ENCODE results near the gene CHID1. TPM values are rescaled to one million over a fixed set of nuclear protein-coding genes. Genes with fewer than 3 reads are reported as not detected.

The CHID1 gene
- total and polyA plus RNA-seq, 2 experiments from 2014 or later: 72.3 to 202 TPM

DNA sequence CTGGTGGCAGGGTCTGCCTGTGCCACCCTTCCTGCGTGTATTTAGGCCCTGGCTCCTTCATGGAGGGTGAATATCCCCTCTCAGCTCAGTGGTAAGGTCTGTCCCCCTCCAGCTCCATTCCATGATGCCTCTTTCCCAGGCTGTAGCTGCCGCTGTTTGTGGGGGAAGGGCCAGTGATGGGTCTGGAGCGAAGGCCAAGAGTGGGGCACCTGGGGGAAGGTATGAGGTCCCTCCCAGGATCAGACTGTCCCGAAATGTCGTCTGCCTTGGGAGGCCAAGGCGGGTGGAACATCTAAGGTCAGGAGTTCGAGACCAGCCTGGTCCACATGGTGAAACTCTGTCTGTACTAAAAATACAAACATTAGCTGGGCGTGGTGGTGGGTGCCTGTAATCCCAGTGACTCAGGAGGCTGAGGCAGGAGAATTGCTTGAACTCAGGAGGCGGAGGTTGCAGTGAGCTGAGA, 76.7 kb downstream of the CHID1 start:
- WGBS, 2 experiments (ENCODE audit: low coverage in 1 of 2, low lambda C conversion rate in 2 of 2, missing lambda C conversion rate in 2 of 2): 2 to 5% methylated on average over 8 to 9 of the region's 9 CpGs
- H3K79me2 ChIP-seq (ENCODE audit: insufficient read depth): peaks cover 45% of the 10 kb centered on the region
- H3K9me2 ChIP-seq (ENCODE audit: insufficient read depth): no peaks in the 10 kb centered on the region
- TF ChIP-seq EZH2 (IDR thresholded peaks at IDR 0.05; ENCODE audit: insufficient read depth, poor library complexity, severe bottlenecking) (no peak), EZH2phosphoT487 (IDR thresholded peaks at IDR 0.05; ENCODE audit: insufficient read depth, low read depth) (no peak)
- peak overlapping the region; percentile 81 for H3K4me2 ChIP-seq (ENCODE audit: unreplicated experiment)
- peaks cover 14% of the 10 kb centered on the region; the same call in 1 of the 2 replicates for H3K4me1 ChIP-seq (ENCODE audit: insufficient read depth)
- peak overlapping the region; percentile 92 for H3K4me3 ChIP-seq
- H3F3A ChIP-seq (ENCODE audit: insufficient read depth): peaks cover 8% of the 10 kb centered on the region; the same call in 1 of the 2 replicates
- H3K9me3 ChIP-seq (ENCODE audit: low read depth): no peaks in the 10 kb centered on the region
- no peak overlapping the region for H2AFZ ChIP-seq
- H4K20me1 ChIP-seq (ENCODE audit: insufficient read depth): no peaks in the 10 kb centered on the region
- H3K27me3 ChIP-seq (replicated peaks; ENCODE audit: insufficient read depth): no peaks in the 10 kb centered on the region
- H3K9ac ChIP-seq: peak overlapping the region; percentile 97
- in situ Hi-C loops (cut with MboI): no loop called here
- DNase-seq: peak; percentile 62
- H3K36me3 ChIP-seq (ENCODE audit: low read depth): peaks cover 3% of the 10 kb centered on the region; the same call in 1 of the 2 replicates
- peak overlapping the region; percentile 98 for H3K27ac ChIP-seq

DNA sequence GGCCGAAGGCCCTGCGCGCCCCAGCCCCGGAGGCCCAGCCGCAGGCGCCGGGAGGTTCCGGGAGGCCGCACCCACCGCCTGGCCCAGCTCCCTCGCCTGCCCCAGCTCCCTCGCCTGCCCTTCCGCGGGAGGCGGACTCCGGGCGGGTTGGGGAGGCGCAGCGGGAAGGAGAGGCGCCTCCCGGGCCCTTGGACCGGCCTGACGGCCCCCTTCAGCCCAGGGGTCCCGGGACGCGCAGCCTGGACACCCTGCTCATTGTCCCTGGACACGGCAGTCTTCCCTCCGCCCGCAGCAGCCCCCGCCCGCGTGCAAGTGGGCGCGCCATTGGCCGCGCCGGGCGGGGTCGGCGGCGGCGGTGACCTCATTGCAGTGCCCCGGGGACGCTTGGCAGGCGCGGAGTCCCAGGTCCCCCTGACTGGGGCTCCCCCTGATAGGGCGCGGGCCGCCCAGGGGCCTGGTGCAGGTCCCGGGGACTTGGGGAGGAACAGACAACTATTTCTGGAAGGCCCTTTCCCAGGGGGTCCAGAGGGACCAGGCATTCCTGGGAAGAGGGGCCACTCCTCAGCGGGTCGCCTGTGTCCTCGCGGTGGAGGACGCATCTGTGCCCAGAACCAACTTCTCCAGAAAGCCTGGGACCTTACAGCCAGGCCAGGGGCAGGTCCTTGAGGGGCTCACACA, 77.4 kb downstream of the CHID1 start:
- Histone ChIP-seq H3K4me2 (ENCODE audit: unreplicated experiment) (peak overlapping the region; percentile 81), H3K27ac (peak overlapping the region; percentile 98), H3K79me2 (ENCODE audit: insufficient read depth) (peaks cover 44% of the 10 kb centered on the region), H4K20me1 (ENCODE audit: insufficient read depth) (no peaks in the 10 kb centered on the region), H3K4me1 (ENCODE audit: insufficient read depth) (peaks cover 14% of the 10 kb centered on the region; the same call in 1 of the 2 replicates), H3K9ac (peak overlapping the region; percentile 97), H3K4me3 (peak overlapping the region; percentile 92), H3K36me3 (ENCODE audit: low read depth) (no peaks in the 10 kb centered on the region), H3K27me3 (replicated peaks; ENCODE audit: insufficient read depth) (no peaks in the 10 kb centered on the region), H3K9me3 (ENCODE audit: low read depth) (no peaks in the 10 kb centered on the region), H2AFZ (no peak overlapping the region), H3F3A (ENCODE audit: insufficient read depth) (peaks cover 8% of the 10 kb centered on the region; the same call in 1 of the 2 replicates), H3K9me2 (ENCODE audit: insufficient read depth) (no peaks in the 10 kb centered on the region)
- WGBS, 2 experiments (ENCODE audit: low coverage in 1 of 2, low lambda C conversion rate in 2 of 2, missing lambda C conversion rate in 2 of 2): 1% methylated on average over 25 to 32 of the region's 55 CpGs
- in situ Hi-C loops (cut with MboI): no loop called here
- TF ChIP-seq EZH2 (IDR thresholded peaks at IDR 0.05; ENCODE audit: insufficient read depth, poor library complexity, severe bottlenecking): no peak
- TF ChIP-seq EZH2phosphoT487 (IDR thresholded peaks at IDR 0.05; ENCODE audit: insufficient read depth, low read depth): no peak
- DNase-seq: peak; percentile 85

DNA sequence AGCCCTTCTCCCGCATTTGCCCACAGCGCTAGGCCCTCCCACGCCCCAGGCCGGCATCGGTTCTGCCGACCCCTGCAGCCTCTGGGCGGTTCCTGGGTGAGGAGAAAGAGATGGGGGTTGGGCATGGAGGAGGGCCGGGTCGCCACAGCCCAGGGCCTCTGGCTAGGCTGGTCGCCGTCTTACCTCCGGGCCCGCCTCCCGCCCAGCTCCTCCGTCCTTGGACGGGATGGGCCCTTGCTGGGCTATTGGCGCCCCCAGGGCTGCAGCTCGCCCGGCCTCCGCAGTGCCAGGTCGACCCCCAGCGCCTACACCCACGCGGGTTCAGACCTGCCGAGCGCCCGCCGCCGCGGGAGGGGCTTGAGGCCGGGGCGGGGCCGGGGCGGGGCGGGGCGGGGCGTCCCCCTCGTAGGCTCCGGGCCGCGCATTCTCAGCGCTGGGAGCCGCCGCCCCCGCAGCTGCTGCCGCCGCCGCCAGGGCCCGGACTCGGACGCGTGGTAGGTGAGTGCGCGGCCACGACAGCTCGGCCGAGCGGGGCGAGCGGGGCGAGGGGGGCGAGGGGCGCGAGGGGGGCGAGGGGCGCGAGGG, 78.0 kb downstream of the CHID1 start, which contains the start of gene CD151:
TSS of gene CD151 (plus strand) at position 424 of the 585 bp plus-strand sequence. CDS start 3,118 bp downstream, outside the sequence.
- peak within 1 kb of the TSS; percentile 81 for H3K4me2 ChIP-seq (ENCODE audit: unreplicated experiment)
- no peaks in the 10 kb centered on the region for H3K9me3 ChIP-seq (ENCODE audit: low read depth)
- peaks cover 8% of the 10 kb centered on the region; the same call in 1 of the 2 replicates for H3F3A ChIP-seq (ENCODE audit: insufficient read depth)
- peaks cover 14% of the 10 kb centered on the region; the same call in 1 of the 2 replicates for H3K4me1 ChIP-seq (ENCODE audit: insufficient read depth)
- 3% methylated on average over 18 to 58 of the region's 67 CpGs for WGBS, 2 experiments (ENCODE audit: low coverage in 1 of 2, low lambda C conversion rate in 2 of 2, missing lambda C conversion rate in 2 of 2)
- no peaks in the 10 kb centered on the region for H3K27me3 ChIP-seq (replicated peaks; ENCODE audit: insufficient read depth)
- in situ Hi-C loops (cut with MboI): no loop called here
- peak within 1 kb of the TSS; percentile 92 for H3K4me3 ChIP-seq
- no peaks in the 10 kb centered on the region for H4K20me1 ChIP-seq (ENCODE audit: insufficient read depth)
- H2AFZ ChIP-seq: peak within 1 kb of the TSS; percentile 43; the same call in 1 of the 2 replicates
- H3K9me2 ChIP-seq (ENCODE audit: insufficient read depth): no peaks in the 10 kb centered on the region
- peaks cover 42% of the 10 kb centered on the region for H3K79me2 ChIP-seq (ENCODE audit: insufficient read depth)
- H3K27ac ChIP-seq: peak within 1 kb of the TSS; percentile 98
- H3K36me3 ChIP-seq (ENCODE audit: low read depth): no peaks in the 10 kb centered on the region
- peak within 1 kb of the TSS; percentile 97 for H3K9ac ChIP-seq
- no peak for TF ChIP-seq EZH2 (IDR thresholded peaks at IDR 0.05; ENCODE audit: insufficient read depth, poor library complexity, severe bottlenecking)
- TF ChIP-seq EZH2phosphoT487 (IDR thresholded peaks at IDR 0.05; ENCODE audit: insufficient read depth, low read depth): no peak
- peak; percentile 90 for DNase-seq

DNA sequence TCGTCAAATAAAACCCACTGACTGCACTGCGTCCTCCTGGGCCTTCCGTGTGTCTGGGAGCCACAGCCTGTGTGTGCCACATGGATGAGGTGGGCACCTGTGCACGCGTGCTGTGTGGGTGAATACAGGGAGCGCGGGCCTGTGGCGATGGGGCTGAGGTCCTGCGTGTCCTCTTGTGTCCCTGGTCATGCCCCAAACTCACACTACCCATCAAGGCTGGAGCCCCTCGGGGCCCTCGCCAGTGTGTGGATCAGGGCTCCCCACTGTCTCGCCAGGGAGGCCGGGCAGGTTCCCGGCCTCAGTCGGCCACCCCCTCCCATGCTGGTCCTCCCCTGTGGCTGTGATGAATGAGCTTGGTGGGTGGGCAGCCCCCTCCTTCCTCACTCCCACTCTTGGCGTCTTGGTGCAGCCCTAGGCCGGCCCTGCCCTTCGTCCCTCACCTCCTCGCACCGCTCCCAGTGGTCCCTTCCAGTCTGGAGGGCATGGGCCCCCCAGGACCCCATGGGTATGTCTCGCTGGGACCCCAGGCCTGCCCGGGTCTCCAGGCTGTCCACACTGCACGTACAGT, 78.6 kb downstream of the CHID1 start:
- H3K9me3 ChIP-seq (ENCODE audit: low read depth): no peaks in the 10 kb centered on the region
- peaks cover 7% of the 10 kb centered on the region; the same call in 1 of the 2 replicates for H3F3A ChIP-seq (ENCODE audit: insufficient read depth)
- H4K20me1 ChIP-seq (ENCODE audit: insufficient read depth): no peaks in the 10 kb centered on the region
- H3K9me2 ChIP-seq (ENCODE audit: insufficient read depth): no peaks in the 10 kb centered on the region
- in situ Hi-C loops (cut with MboI): no loop called here
- H3K9ac ChIP-seq: peak overlapping the region; percentile 97
- H3K27me3 ChIP-seq (replicated peaks; ENCODE audit: insufficient read depth): 0 out of 2 replicates have a peak, but pooled peaks cover 1% of the 10 kb centered on the region
- peak overlapping the region; percentile 20; the same call in 1 of the 2 replicates for H3K27ac ChIP-seq
- peak overlapping the region; percentile 73 for H3K4me2 ChIP-seq (ENCODE audit: unreplicated experiment)
- TF ChIP-seq EZH2phosphoT487 (IDR thresholded peaks at IDR 0.05; ENCODE audit: insufficient read depth, low read depth): no peak
- no peak for TF ChIP-seq EZH2 (IDR thresholded peaks at IDR 0.05; ENCODE audit: insufficient read depth, poor library complexity, severe bottlenecking)
- H3K36me3 ChIP-seq (ENCODE audit: low read depth): no peaks in the 10 kb centered on the region
- peaks cover 14% of the 10 kb centered on the region; the same call in 1 of the 2 replicates for H3K4me1 ChIP-seq (ENCODE audit: insufficient read depth)
- DNase-seq: no peak
- peak overlapping the region; percentile 43; the same call in 1 of the 2 replicates for H2AFZ ChIP-seq
- WGBS, 2 experiments (ENCODE audit: low coverage in 1 of 2, low lambda C conversion rate in 2 of 2, missing lambda C conversion rate in 2 of 2): 66 to 68% methylated on average over 20 to 23 of the region's 23 CpGs
- peaks cover 36% of the 10 kb centered on the region for H3K79me2 ChIP-seq (ENCODE audit: insufficient read depth)
- H3K4me3 ChIP-seq: peak overlapping the region; percentile 92
